GM19035 (cell line): ENCODE data around the gene CDKN2C.
"Not testable (repeated sequence)": the region's sequence is repeated elsewhere in the genome, so short reads cannot be mapped to it uniquely, and the experiment has no call there.

ENCODE experiments used
- ATAC-seq: cut with Tn5 transposase; IDR thresholded peaks from one replicate; pipeline ENCODE4 v1.9.1; 2021; ENCODE audit not compliant: unreplicated experiment

CDKN2C gene

DNA sequence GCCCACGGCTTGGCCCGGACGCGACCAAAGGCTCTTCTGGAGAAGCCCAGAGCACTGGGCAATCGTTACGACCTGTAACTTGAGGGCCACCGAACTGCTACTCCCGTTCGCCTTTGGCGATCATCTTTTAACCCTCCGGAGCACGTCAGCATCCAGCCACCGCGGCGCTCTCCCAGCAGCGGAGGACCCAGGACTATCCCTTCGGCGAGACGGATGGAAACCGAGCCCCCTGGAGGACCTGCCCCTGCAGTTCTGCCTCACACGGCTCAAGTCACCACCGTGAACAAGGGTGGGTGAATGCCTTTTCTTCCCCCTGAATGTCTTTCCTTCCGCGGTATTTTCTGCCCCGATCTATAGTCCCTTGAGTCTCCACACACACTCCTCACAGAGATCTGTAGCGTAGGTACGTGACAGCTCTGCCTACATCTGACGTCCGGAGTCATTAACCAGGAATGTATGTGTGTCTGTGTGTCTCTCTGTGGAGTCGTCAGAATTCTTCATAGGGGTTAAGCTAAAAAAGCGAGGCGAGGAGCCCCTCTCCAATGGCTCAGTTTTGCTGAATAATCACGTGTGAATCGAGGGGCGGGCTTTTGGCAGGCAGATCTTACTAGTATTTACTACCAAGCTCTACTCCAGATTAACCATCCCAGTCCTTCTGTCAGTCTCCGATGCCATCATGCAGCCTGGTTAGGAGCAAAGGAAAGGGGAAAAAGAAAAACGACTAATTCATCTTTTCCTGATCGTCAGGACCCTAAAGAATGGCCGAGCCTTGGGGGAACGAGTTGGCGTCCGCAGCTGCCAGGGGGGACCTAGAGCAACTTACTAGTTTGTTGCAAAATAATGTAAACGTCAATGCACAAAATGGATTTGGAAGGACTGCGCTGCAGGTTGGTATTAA is at the start of gene CDKN2C:
Gene CDKN2C (plus strand): TSS at position 635 of the 898 bp plus-strand sequence. CDS start 124 bp downstream, at position 759.
- ATAC-seq = peak; percentile 28

GRCh38 chr1:50920409-50920808 is 49.6 kb upstream of the CDKN2C start:
- ATAC-seq = no peak

GRCh38 chr1:50921029-50921428 is 49.0 kb upstream of the CDKN2C start:
- no peak for ATAC-seq

- ATAC-seq = no peak
Observed at GRCh38 chr1:50923564-50923963, 46.5 kb upstream of the CDKN2C start.

GRCh38 chr1:50929376-50929958 is 40.6 kb upstream of the CDKN2C start:
- ATAC-seq = no peak

- no peak for ATAC-seq
Observed at GRCh38 chr1:50930193-50930592, 39.9 kb upstream of the CDKN2C start.

- ATAC-seq = no peak
Observed at GRCh38 chr1:50930965-50931737, 38.9 kb upstream of the CDKN2C start.

GRCh38 chr1:50932043-50932442 is 38.0 kb upstream of the CDKN2C start:
- not testable (repeated sequence) for ATAC-seq

- not testable (repeated sequence) for ATAC-seq
Observed at GRCh38 chr1:50933770-50934169, 36.3 kb upstream of the CDKN2C start.

GRCh38 chr1:50934838-50935237 is 35.2 kb upstream of the CDKN2C start:
- no peak for ATAC-seq

DNA sequence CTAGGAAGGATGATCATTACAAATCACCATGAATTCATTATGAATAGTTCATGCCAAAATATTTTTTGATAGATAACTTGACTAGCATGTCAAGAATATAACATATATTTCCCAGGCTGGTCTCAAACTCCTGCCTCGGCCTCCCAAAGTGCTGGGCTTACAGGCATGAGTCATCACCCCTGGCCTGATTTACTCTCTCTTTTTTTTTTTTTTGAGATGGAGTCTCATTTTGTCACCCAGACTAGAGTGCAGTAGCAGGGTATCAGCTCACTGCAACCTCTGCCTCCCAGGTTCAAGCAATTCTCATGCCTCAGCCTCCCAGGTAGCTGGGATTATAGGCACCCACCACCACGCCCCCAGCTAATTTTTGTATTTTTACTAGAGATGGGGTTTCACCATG is 34.8 kb upstream of the CDKN2C start:
- ATAC-seq = not testable (repeated sequence)

- ATAC-seq = no peak
Observed at GRCh38 chr1:50936321-50936720, 33.7 kb upstream of the CDKN2C start.

DNA sequence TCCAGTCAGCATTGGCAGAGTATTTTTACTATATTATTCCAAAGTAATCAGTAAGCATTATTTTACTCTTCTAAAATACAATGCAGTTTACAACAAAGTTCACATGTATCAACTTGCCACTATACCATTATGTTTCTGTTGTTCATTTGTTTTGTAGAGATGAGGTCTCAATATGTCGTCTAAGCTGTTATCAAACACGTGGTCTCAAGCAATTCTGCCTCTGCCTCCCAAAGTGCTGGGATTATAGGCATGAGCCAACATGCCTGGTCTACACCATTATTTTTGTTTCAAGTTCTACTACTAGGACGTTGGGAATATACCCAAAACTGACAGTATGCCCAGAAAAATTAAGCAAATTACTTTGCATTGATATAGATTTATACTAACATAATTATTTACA is 29.8 kb upstream of the CDKN2C start:
- no peak for ATAC-seq

DNA sequence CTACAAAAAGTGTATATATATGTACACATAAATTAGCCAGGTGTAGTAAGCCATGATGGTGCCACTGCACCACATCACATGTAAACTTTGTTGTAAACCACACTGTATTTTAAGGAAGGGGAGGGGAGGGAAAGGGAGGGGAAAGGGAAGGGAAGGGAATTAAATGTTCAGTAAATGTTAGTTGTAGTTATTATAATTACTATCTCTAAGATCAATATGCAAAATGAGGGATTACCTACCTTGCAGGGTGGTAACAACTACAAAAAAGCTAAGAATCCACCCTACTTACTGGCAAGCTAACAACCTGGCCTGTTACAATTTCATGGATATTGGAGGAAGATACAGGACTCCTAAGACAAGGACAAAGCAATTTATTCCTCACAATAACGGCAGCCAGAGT is 27.7 kb upstream of the CDKN2C start:
- no peak for ATAC-seq

GRCh38 chr1:50949286-50949982 is 20.6 kb upstream of the CDKN2C start:
- no peak for ATAC-seq

DNA sequence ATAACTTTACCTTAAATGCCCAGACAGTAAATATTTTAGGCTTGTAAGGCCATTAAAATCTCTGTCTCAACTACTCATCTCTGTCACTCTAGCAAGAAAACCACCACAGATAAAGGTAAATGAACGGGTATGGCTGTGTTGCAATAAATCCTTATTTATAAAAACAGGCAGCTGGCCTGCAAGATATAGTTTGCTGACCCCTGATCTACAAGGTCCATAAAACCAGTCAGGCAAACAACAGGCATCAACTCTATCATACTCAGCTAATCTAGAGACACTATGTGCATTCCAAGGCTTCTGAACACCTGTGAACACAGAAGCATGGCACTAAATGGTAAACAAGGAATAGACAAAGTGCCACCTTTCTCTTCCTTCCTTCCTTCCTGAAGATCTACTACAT is 19.6 kb upstream of the CDKN2C start:
- no peak for ATAC-seq

DNA sequence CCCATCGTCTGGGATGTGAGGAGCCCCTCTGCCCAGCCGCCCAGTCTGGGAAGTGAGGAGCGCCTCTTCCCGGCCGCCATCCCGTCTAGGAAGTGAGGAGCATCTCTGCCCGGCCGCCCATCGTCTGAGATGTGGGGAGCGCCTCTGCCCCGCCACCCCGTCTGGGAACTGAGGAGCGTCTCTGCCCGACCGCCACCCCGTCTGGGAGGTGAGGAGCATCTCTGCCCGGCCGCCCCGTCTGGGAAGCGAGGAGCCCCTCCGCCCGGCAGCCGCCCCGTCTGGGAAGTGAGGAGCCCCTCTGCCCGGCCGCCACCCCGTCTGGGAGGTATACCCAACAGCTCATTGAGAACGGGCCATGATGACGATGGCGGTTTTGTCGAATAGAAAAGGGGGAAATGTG is 17.5 kb upstream of the CDKN2C start:
- ATAC-seq = not testable (repeated sequence)

- ATAC-seq = no peak
Observed at GRCh38 chr1:50955116-50955515, 14.9 kb upstream of the CDKN2C start.

DNA sequence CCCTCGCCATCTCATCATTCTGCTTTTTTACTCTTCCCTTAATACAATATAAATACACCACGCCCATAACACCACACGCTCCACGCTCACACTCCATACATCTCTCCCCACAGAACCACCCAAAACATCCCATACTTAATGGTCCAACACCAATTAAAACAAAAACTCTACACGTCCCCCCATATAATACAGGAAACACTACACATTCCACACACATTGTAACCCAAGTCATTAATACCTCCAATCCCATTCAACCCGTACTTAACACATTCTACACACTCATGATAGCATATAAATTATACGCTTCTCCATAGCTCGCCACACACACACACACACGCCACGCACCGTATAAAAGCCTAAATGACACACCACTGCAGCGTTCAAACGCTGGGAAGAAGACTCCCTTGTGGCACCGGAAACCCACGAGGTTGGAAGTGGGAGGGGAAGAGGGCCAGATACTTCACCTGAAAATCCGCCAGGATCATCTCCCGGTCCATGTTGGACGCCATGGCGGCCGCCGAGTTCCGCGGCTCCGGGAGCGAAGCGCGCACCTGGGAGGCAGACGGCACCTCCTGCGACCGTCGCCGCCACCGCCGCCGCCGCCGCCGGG is 10.6 kb upstream of the CDKN2C start:
- peak; percentile 27 for ATAC-seq
